RWPE1 (cell line): ENCODE results near the gene FBP1.
A peak's percentile ranks its signal among the peaks of the same experiment; 100 is the strongest.

Experiments used
- CTCF ChIA-PET: fragments of 350-600 bp; sonication (Branson Sonifier 250); formaldehyde crosslinking; extraction: SDS; loops from one replicate; lab custom pipeline; 2021; lab: Yijun Ruan, JAX
- POLR2A ChIA-PET: fragments of 400-600 bp; formaldehyde crosslinking; extraction: SDS; loops from one replicate; lab custom pipeline; 2020; ENCODE audit warnings: antibody characterized with exemption; ENCODE audit not compliant: low non-redundant PET; lab: Yijun Ruan, JAX
- DNase-seq: peaks from one replicate; pipeline ENCODE4 v3.0.0; 2012; ENCODE audit warnings: low spot score
- H3K27ac ChIP-seq: fragments of 450-650 bp; 2 replicates; pipeline ENCODE4 v1.5.1; 2017
- CTCF ChIP-seq: fragments of 450-650 bp; conservative IDR thresholded peaks from 2 replicates; pipeline ENCODE4 v1.5.1; 2017; ENCODE audit warnings: low read depth, mild to moderate bottlenecking

The FBP1 gene

GRCh38 chr9:94639061-94639998 is at the start of gene FBP1:
FBP1 (minus strand) TSS chr9:94639518; CDS start chr9:94639310, 208 bp downstream.
- TF ChIP-seq CTCF, result no peak
- DNase-seq, result peak; percentile 23
- ChIA-PET POLR2A (no interaction called here), CTCF (interaction anchor here (0.6 kb wide), 3 partner anchors 22 to 308 kb away, joined by 3 to 5 read pairs (median 4); no protein-coding TSS in a partner anchor)
- H3K27ac ChIP-seq, result no peak within 1 kb of the TSS

DNA sequence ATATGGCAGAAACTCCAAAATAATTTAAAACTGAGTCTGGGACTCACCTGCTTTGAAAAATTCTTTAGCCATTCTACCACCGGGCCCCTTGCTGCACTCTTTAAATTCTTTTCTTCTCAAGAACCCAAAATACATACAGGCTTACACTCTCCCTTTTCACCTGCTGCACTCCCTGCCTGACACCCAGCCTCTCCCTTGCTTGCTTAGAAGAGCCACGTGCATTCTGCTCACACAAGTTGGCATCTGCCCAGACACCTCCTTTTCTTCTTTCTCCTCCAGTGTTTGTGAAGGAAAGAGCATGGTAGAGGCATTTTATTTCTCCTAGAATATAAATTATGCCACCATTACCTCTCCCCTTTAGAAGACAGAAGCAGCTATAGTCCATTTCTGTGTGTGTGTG is 48.1 kb upstream of the FBP1 start:
- no peak for TF ChIP-seq CTCF
- ChIA-PET CTCF (interaction anchor here (1.5 kb wide), 1 partner anchor 19 kb away, joined by 5 read pairs; no protein-coding TSS in a partner anchor), POLR2A (no interaction called here)
- DNase-seq, result no peak
- no peak overlapping the region for H3K27ac ChIP-seq

GRCh38 chr9:94685359-94685758 is 46.0 kb upstream of the FBP1 start:
- DNase-seq, result no peak
- ChIA-PET CTCF (interaction anchor here (0.6 kb wide), 1 partner anchor 127 kb away, joined by 5 read pairs; no protein-coding TSS in a partner anchor), POLR2A (no interaction called here)
- no peak overlapping the region for H3K27ac ChIP-seq
- TF ChIP-seq CTCF, result no peak

GRCh38 chr9:94681508-94681907 is 42.2 kb upstream of the FBP1 start:
- CTCF ChIA-PET, result interaction anchor here (0.5 to 2.8 kb wide), 48 partner anchors 8 to 1600 kb away, joined by 3 to 132 read pairs (median 4); partner anchors contain the start of genes AOPEP and PCAT7
- TF ChIP-seq CTCF, result peak; percentile 94
- DNase-seq, result peak; percentile 88
- H3K27ac ChIP-seq, result no peak overlapping the region
- POLR2A ChIA-PET, result no interaction called here

GRCh38 chr9:94680621-94681020 is 41.3 kb upstream of the FBP1 start:
- POLR2A ChIA-PET, result no interaction called here
- DNase-seq, result no peak
- CTCF ChIA-PET, result interaction anchor here (0.6 to 2.8 kb wide), 28 partner anchors 8 to 1438 kb away, joined by 3 to 132 read pairs (median 4); partner anchors contain the start of gene AOPEP
- TF ChIP-seq CTCF, result no peak
- H3K27ac ChIP-seq, result no peak overlapping the region

DNA sequence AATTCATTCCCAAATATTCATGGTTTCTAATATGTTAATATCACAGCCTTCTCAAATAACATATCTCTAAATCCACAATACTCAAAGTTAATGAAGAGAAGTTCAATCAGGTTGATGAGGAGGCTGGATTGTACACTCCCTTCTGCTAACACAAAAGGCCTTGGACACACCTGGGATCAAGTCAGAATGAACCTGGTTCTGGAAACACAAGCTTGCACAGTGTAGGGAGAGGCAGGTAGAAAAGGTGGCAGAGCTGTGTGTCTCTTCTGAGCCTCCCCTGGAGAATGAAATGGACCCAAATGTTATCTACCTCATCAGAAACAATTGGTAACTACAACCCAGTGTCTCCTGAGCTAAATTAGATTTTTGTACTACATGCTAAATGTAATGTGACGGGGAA is 40.7 kb upstream of the FBP1 start:
- CTCF ChIA-PET, result interaction anchor here (0.6 to 2.8 kb wide), 9 partner anchors 10 to 1438 kb away, joined by 3 to 132 read pairs (median 5); no protein-coding TSS in a partner anchor
- no peak for DNase-seq
- POLR2A ChIA-PET, result no interaction called here
- TF ChIP-seq CTCF, result no peak
- no peak overlapping the region for H3K27ac ChIP-seq
